Measurements from ENCODE around the gene LRP5.

DNA sequence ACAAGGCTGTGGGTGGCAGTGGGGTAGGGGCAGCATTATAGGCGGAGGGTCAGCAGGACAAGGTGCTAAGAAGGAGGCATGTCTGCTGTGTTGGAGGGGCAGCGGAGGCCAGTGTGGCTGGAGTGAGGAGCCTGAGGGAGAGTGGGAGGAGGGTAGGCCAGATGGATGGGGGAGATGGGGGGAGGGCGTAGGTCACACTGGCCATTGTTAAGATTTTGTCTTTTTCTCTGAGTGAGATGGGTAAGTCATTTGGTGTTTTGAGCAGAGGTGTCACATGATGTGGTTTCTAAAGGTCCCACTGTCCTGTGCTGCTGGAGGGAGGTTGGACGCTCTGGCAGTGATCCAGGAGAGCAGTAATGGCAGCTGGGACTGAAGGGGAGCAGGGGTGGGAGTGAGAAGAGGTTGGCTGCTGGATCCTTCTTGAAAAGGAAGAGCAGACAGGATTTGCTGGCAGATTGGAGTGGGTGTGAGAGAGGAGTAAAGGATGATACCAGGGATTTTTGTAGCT is 158.0 kb downstream of the LRP5 start:
- TF ChIP-seq, protein P1, sequence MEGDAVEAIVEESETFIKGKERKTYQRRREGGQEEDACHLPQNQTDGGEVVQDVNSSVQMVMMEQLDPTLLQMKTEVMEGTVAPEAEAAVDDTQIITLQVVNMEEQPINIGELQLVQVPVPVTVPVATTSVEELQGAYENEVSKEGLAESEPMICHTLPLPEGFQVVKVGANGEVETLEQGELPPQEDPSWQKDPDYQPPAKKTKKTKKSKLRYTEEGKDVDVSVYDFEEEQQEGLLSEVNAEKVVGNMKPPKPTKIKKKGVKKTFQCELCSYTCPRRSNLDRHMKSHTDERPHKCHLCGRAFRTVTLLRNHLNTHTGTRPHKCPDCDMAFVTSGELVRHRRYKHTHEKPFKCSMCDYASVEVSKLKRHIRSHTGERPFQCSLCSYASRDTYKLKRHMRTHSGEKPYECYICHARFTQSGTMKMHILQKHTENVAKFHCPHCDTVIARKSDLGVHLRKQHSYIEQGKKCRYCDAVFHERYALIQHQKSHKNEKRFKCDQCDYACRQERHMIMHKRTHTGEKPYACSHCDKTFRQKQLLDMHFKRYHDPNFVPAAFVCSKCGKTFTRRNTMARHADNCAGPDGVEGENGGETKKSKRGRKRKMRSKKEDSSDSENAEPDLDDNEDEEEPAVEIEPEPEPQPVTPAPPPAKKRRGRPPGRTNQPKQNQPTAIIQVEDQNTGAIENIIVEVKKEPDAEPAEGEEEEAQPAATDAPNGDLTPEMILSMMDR (IDR thresholded peaks at IDR 0.05 in 8 of 11, conservative IDR thresholded peaks at IDR 0.05 in 3 of 11): no peak
- no peak for TF ChIP-seq POLR2A (IDR thresholded peaks at IDR 0.05)
